Measurements from ENCODE around the gene SMIM28.
"Not testable (repeated sequence)": the region's sequence is repeated elsewhere in the genome, so short reads cannot be mapped to it uniquely, and the experiment has no call there.

SMIM28 gene

GRCh38 chr6:138357928-138358327 lies 19.8 kb upstream of the SMIM28 start (continued):
- TF ChIP-seq SNAI2 (CRISPR knock-in tag; IDR thresholded peaks at IDR 0.05) (no peak), ESRRG (CRISPR knock-in tag; IDR thresholded peaks at IDR 0.05) (no peak), TCF4 (CRISPR knock-in tag; IDR thresholded peaks at IDR 0.05; ENCODE audit: borderline replicate concordance) (no peak), ZC3H10 (CRISPR knock-in tag; IDR thresholded peaks at IDR 0.05) (no peak), ARNTL (CRISPR knock-in tag; IDR thresholded peaks at IDR 0.05; ENCODE audit: borderline replicate concordance, low read depth) (no peak), OSR1 (CRISPR knock-in tag; IDR thresholded peaks at IDR 0.05) (no peak)

GRCh38 chr6:138368684-138369083 lies 9.0 kb upstream of the SMIM28 start:
- 0 out of 2 replicates have a peak, but pooled peaks have one; percentile 15 for TF ChIP-seq ZNF8 (CRISPR knock-in tag; IDR thresholded peaks at IDR 0.05)
- ATAC-seq, result not testable (repeated sequence)

GRCh38 chr6:138370631-138371451 lies 6.9 kb upstream of the SMIM28 start:
- no peak for TF ChIP-seq RARB (CRISPR knock-in tag; IDR thresholded peaks at IDR 0.05)
- no peak for TF ChIP-seq PPARA (CRISPR knock-in tag; IDR thresholded peaks at IDR 0.05; ENCODE audit: borderline replicate concordance)
- no peak for TF ChIP-seq CSRNP3 (CRISPR knock-in tag; IDR thresholded peaks at IDR 0.05)
- no peak for TF ChIP-seq ZFP3 (CRISPR knock-in tag; IDR thresholded peaks at IDR 0.05)
- no peak for ATAC-seq

- no peak for TF ChIP-seq GLIS3 (CRISPR knock-in tag; IDR thresholded peaks at IDR 0.05)
- no peak for TF ChIP-seq ZC3H10 (CRISPR knock-in tag; IDR thresholded peaks at IDR 0.05)
- TF ChIP-seq ISL1 (CRISPR knock-in tag; IDR thresholded peaks at IDR 0.05), result no peak
- TF ChIP-seq TOX (CRISPR knock-in tag; IDR thresholded peaks at IDR 0.05; ENCODE audit: borderline replicate concordance), result no peak
- no peak for TF ChIP-seq ZNF70 (CRISPR knock-in tag; IDR thresholded peaks at IDR 0.05)
- TF ChIP-seq PATZ1 (CRISPR knock-in tag; IDR thresholded peaks at IDR 0.05; ENCODE audit: borderline replicate concordance), result no peak
- no peak for TF ChIP-seq TSHZ2 (CRISPR knock-in tag; IDR thresholded peaks at IDR 0.05)
- no peak for TF ChIP-seq ARNTL (CRISPR knock-in tag; IDR thresholded peaks at IDR 0.05; ENCODE audit: borderline replicate concordance, low read depth)
- TF ChIP-seq ZNF565 (CRISPR knock-in tag; conservative IDR thresholded peaks at IDR 0.05; ENCODE audit: low read depth), result no peak
- no peak for TF ChIP-seq ESRRG (CRISPR knock-in tag; IDR thresholded peaks at IDR 0.05)
- TF ChIP-seq OSR1 (CRISPR knock-in tag; IDR thresholded peaks at IDR 0.05), result no peak
- no peak for TF ChIP-seq RARB (CRISPR knock-in tag; IDR thresholded peaks at IDR 0.05)
- TF ChIP-seq TCF4 (CRISPR knock-in tag; IDR thresholded peaks at IDR 0.05; ENCODE audit: borderline replicate concordance), result no peak
- TF ChIP-seq ZFP3 (CRISPR knock-in tag; IDR thresholded peaks at IDR 0.05), result no peak
- no peak for ATAC-seq
Measured at GRCh38 chr6:138371452-138371711, 6.3 kb upstream of the SMIM28 start.

GRCh38 chr6:138371720-138372119 lies 6.0 kb upstream of the SMIM28 start:
- ATAC-seq, result no peak
- no peak for TF ChIP-seq ZFP30 (CRISPR knock-in tag; IDR thresholded peaks at IDR 0.05)
- peak; percentile 20; the same call in 1 of the 2 replicates for TF ChIP-seq PPARA (CRISPR knock-in tag; IDR thresholded peaks at IDR 0.05; ENCODE audit: borderline replicate concordance)
- no peak for TF ChIP-seq OSR1 (CRISPR knock-in tag; IDR thresholded peaks at IDR 0.05)
- TF ChIP-seq TOX (CRISPR knock-in tag; IDR thresholded peaks at IDR 0.05; ENCODE audit: borderline replicate concordance), result no peak
- TF ChIP-seq ISL1 (CRISPR knock-in tag; IDR thresholded peaks at IDR 0.05), result peak; percentile 97
- TF ChIP-seq POU6F1 (CRISPR knock-in tag; IDR thresholded peaks at IDR 0.05; ENCODE audit: borderline replicate concordance, low read depth), result no peak
- peak; percentile 43; the same call in 1 of the 2 replicates for TF ChIP-seq GLIS3 (CRISPR knock-in tag; IDR thresholded peaks at IDR 0.05)
- TF ChIP-seq ZC3H10 (CRISPR knock-in tag; IDR thresholded peaks at IDR 0.05), result no peak
- TF ChIP-seq TCF4 (CRISPR knock-in tag; IDR thresholded peaks at IDR 0.05; ENCODE audit: borderline replicate concordance), result peak; percentile 94
- TF ChIP-seq ESRRG (CRISPR knock-in tag; IDR thresholded peaks at IDR 0.05), result 0 out of 2 replicates have a peak, but pooled peaks have one; percentile 47
- no peak; the same call in 1 of the 2 replicates for TF ChIP-seq ZNF8 (CRISPR knock-in tag; IDR thresholded peaks at IDR 0.05)
- no peak for TF ChIP-seq CSDC2 (CRISPR knock-in tag; IDR thresholded peaks at IDR 0.05)
- no peak for TF ChIP-seq ZNF565 (CRISPR knock-in tag; conservative IDR thresholded peaks at IDR 0.05; ENCODE audit: low read depth)
- TF ChIP-seq CREB5 (CRISPR knock-in tag; IDR thresholded peaks at IDR 0.05; ENCODE audit: low read depth), result peak; percentile 84
- peak; percentile 57; the same call in 1 of the 2 replicates for TF ChIP-seq ZFP3 (CRISPR knock-in tag; IDR thresholded peaks at IDR 0.05)
